GM12865 (cell line): ENCODE measurements around the gene CARD11.

Source experiments
- DNase-seq: peaks from one replicate; pipeline ENCODE4 v3.0.0; 2010; ENCODE audit warnings: low read depth
- H3K4me3 ChIP-seq: 2 replicates; pipeline ENCODE4 v1.5.1; 2011; ENCODE audit warnings: mild to moderate bottlenecking, low read depth, low read length, control low read depth
- CTCF ChIP-seq: IDR thresholded peaks from 2 replicates; pipeline ENCODE4 v1.5.1; 2011; ENCODE audit warnings: low read length, control low read depth, low read depth, inconsistent platforms; ENCODE audit not compliant: insufficient read depth; ENCODE audit errors: missing control alignments

The CARD11 gene

DNA sequence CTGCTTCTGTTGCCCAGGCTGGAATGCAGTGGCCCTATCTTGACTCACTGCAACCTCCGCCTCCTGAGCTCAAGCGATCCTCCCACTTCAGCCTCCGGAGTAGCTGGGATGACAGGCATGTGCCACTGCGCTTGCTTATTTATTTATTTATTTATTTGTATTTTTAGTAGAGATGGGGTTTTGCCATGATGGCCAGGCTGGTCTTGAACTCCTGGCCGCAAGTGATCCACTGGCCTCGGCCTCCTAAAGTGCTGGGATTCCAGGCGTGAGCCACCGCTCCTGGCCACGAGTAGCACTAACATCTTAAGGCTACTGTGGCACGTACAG is 70.9 kb downstream of the CARD11 start:
- TF ChIP-seq CTCF: no peak
- no peak overlapping the region for H3K4me3 ChIP-seq
- no peak for DNase-seq

- TF ChIP-seq CTCF: no peak
- DNase-seq: peak; percentile 74
- H3K4me3 ChIP-seq: no peak overlapping the region
Observed at GRCh38 chr7:2971914-2972834, 71.5 kb downstream of the CARD11 start.

DNA sequence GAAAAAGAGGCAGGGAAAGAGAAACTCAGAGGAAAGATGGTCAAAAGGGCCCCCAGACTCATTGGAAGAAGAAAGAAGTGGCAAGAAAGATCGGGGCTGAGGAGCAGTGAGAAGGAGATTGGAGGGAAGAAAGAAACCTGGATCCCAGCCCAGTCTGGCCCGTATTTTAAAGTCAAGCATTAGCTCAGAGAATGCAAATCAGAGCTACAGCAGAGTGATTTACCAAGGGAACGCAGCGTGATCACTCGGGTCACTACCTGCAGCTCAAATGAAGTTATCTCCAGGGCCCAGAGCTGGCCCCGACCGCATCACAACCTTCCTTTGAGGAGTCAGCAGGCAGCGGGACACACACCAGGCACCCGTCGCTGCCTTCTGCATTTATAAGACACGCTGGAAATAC is 72.8 kb downstream of the CARD11 start:
- no peak for DNase-seq
- no peak overlapping the region for H3K4me3 ChIP-seq
- no peak for TF ChIP-seq CTCF

DNA sequence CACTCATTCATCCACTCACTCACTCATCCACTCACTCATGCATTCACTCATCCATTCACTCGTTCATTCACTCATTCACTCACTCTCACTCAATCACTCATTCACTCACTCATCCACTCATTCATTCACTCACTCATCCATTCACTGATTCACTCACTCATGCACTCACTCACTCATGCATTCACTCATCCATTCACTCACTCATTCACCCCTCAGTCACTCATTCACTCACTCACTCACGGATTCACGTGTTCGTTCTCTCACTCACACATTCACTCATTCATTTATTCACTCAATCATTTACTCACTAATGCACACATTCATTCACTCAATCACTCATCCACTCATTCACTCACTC is 73.4 kb downstream of the CARD11 start:
- no peak overlapping the region for H3K4me3 ChIP-seq
- no peak for TF ChIP-seq CTCF
- DNase-seq: no peak

GRCh38 chr7:2969398-2970306 is 74.0 kb downstream of the CARD11 start:
- no peak for TF ChIP-seq CTCF
- no peak overlapping the region for H3K4me3 ChIP-seq
- DNase-seq: no peak

DNA sequence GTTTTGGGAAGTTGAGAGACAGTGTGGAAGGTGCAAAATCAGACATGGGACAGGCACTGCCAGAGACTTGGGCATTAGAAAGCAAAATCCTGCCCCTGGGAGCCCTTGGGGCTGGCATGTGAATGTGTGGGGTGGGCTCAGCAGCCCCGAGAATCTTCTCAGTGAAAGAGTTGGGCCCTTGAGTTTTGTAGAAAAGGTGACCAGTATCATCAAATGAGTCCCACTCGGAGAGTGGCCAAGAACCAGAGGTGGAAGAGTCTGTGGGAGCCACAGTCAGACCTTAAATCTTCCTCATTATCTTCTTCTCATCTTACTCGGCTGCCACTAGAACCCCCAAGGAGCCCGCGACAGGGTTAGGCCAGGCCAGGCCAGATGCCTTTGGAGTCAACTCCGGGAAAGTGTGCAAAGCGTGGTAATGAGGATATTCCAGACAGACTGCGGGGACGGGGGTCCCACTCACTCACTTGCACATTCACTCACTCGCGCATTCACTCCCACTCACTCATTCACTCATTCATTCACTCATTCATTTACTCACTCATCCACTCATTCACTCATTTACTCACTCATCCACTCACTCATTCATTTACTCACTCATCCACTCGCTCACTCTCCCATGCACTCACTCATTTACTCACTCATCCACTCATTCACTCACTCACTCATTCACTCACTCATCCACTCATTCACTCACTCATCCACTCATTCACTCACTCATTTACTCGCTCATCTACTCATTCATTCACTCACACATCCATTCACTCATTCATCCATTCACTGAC is 74.9 kb downstream of the CARD11 start:
- DNase-seq: no peak
- TF ChIP-seq CTCF: no peak
- no peak overlapping the region for H3K4me3 ChIP-seq
